Ovary (tissue), 3 donors: ENCODE data around the gene IQGAP2.

Experiments used
- EP300 ChIP-seq: sonication (generic); formaldehyde crosslinking; IDR thresholded peaks from one replicate; pipeline ENCODE4 v1.6.1; 2017; ENCODE audit warnings: antibody characterized with exemption
- TF ChIP-seq, protein P1 (sequence below), 3 donors: fragments of 450-650 bp in 2 of 3; fragments of 200-600 bp in 1 of 3; IDR thresholded peaks; one replicate each; pipeline versions ENCODE4 v1.5.1 to v1.8.0; 2016 to 2022; ENCODE audit warnings: antibody characterized with exemption in 3 of 3, mild to moderate bottlenecking in 1 of 3
- donor health status: DM: no; HTN: no; CAD: no.

DNA sequence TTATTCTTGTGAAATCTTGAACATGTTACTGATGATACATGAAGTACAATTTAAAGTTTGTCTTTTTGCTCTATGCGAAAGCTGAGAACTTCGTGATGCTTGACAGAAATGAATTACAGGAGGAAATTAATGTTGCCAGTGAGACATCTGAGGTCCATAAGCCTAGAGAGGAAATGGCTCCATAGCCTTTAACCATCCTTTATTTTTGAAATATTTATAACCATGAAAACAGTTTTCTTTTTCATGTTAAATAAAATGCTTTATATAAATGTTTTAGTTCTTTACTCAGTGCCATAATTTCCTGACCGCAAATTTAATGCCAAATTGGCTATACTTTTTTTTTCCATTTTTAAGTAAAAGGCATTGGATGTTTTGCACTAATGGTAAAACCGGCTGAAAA, 191.0 kb downstream of the IQGAP2 start:
- TF ChIP-seq, protein P1, sequence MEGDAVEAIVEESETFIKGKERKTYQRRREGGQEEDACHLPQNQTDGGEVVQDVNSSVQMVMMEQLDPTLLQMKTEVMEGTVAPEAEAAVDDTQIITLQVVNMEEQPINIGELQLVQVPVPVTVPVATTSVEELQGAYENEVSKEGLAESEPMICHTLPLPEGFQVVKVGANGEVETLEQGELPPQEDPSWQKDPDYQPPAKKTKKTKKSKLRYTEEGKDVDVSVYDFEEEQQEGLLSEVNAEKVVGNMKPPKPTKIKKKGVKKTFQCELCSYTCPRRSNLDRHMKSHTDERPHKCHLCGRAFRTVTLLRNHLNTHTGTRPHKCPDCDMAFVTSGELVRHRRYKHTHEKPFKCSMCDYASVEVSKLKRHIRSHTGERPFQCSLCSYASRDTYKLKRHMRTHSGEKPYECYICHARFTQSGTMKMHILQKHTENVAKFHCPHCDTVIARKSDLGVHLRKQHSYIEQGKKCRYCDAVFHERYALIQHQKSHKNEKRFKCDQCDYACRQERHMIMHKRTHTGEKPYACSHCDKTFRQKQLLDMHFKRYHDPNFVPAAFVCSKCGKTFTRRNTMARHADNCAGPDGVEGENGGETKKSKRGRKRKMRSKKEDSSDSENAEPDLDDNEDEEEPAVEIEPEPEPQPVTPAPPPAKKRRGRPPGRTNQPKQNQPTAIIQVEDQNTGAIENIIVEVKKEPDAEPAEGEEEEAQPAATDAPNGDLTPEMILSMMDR (IDR thresholded peaks at IDR 0.05), result no peak
- no peak for TF ChIP-seq EP300
